GM10266 (cell line): ENCODE data around the gene TSHZ3.

ENCODE experiments used
- DNase-seq: peaks from one replicate; pipeline ENCODE4 v3.0.0; 2012; ENCODE audit errors: extremely low spot score
- TF ChIP-seq, protein P1 (sequence below): IDR thresholded peaks from 2 replicates; pipeline ENCODE4 v1.5.1; 2012; ENCODE audit warnings: mild to moderate bottlenecking, low read depth; ENCODE audit not compliant: control insufficient read depth, insufficient read depth; ENCODE audit errors: missing control alignments

TSHZ3 gene

DNA sequence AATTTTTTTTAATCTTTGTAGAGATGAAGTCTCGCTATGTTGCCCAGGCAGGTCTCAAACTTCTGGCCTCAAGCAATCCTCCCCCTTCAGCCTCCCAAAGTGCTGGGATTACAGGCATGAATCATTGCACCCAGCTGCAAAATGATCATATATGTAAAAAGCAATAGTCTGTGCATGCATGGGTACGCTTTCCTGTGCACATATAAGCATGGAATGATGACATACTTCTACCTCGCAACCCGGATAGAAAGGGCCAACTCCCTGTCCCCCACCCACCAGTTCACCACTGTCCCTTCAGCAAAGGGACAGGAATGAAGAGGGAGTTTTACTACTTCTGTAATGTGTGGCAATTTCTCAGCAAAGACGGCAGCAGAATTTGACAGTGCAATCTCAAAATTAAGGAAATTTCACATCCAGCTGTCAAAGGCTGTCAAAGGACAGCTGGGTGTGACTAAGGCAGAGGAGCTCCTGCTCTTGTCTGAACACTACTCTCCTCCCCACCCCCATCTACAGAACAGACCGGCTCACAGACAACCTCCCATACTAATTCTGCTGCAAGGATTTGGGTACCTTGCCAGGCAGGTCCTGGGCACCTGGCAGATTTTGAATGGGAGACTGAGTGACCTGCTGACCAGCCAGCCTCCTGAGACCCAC lies 95.6 kb downstream of the TSHZ3 start:
- no peak for DNase-seq
- TF ChIP-seq, protein P1, sequence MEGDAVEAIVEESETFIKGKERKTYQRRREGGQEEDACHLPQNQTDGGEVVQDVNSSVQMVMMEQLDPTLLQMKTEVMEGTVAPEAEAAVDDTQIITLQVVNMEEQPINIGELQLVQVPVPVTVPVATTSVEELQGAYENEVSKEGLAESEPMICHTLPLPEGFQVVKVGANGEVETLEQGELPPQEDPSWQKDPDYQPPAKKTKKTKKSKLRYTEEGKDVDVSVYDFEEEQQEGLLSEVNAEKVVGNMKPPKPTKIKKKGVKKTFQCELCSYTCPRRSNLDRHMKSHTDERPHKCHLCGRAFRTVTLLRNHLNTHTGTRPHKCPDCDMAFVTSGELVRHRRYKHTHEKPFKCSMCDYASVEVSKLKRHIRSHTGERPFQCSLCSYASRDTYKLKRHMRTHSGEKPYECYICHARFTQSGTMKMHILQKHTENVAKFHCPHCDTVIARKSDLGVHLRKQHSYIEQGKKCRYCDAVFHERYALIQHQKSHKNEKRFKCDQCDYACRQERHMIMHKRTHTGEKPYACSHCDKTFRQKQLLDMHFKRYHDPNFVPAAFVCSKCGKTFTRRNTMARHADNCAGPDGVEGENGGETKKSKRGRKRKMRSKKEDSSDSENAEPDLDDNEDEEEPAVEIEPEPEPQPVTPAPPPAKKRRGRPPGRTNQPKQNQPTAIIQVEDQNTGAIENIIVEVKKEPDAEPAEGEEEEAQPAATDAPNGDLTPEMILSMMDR: no peak

DNA sequence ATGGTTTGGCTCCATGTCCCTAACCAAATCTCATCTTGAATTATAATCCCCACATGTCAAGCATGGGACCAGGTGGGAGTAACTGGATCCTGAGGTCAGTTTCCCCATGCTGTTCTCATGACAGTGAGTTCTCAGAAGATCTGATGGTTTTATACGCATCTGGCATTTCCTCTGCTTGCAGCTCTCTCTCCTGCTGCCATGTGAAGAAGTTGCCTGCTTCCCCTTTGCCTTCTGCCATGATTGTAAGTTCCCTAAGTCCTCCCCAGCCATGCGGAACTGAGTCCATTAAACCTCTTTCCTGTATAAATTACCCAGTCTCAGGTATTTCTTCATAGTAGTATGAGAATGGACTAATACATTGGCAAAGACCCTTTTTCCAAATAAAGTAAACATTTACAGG lies 96.8 kb downstream of the TSHZ3 start:
- no peak for DNase-seq
- TF ChIP-seq, protein P1: no peak

DNA sequence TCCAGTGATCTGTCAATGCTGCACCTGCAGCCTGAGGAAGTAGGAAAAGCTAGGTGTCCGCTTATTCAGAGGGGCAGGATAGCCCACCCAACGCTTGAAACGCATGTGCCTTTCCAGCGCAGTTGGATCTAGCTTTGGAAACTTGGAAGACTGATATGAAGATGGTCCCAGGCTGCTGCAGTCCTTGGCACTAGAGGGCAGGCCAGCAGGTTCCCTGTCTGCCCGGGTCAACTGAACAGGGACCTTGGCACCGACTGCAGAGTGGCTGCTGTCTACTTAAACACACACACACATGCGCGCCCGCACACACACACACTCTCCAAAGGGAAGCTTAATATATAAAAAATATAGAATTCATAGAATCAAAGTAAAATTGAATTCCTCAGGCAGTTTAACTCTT lies 100.0 kb downstream of the TSHZ3 start:
- DNase-seq: no peak
- TF ChIP-seq, protein P1: no peak

DNA sequence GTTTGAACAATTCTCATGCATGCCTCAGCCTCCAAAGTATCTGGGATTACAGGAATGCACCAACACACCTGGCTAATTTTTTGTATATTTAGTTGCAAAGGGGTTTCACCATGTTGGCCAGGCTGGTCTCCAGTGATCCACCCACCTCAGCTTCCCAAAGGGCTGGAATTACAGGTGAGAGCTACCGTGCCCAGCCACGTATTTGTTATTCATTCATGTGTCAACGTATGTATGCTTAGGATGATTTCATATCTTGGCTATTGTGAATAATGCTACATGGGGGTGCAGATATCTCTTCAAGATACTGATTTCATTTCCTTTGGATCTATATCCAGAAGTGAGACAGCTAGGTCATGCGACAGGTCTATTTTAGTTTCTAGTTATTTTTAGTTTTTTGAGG lies 113.4 kb downstream of the TSHZ3 start:
- no peak for DNase-seq

DNA sequence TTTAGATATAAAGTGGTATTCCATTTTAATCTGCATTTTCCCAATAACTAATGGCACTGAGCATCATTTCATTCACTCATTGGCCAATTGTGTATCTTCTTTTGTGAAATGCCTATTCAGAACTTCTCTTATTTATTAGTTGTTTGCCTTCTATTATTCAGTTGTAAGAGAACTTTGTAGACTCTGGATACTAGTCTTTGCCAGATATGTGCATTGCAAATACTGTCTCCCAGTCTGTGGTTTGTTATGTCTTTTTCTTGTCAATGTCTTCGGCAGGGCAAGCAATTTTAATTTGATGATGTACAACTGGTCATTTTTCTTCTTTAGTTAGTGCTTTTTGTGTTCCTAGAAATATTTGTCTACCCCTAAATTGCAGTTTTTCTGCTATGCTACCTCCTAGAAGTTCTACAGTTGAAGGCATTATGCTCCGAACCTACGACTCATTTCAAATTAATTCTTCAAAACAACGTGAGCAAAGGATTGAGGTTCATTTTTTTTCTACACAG lies 115.9 kb downstream of the TSHZ3 start:
- TF ChIP-seq, protein P1: no peak
- DNase-seq: no peak

More for the DNA sequence above, 113.4 kb downstream of the TSHZ3 start:
- TF ChIP-seq, protein P1: no peak

DNA sequence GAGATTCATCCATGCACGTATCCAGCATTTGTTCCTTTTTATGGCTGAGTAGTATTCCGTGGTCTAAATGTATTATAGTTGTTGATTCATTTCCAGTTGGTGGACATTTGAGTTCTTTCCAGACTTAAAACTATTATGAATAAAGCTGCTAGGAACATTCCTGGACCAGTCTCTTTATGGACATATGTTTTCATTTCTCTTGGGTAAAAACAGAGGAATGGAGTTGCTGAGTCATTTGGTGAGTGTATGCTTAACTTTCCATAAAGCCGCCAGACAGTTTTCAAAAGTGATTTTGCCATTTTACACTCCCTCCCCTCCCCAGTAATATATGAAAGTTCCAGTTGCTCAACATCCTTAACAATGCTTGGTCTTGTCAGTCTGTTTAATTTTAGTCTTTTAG lies 116.4 kb downstream of the TSHZ3 start:
- TF ChIP-seq, protein P1: no peak
- no peak for DNase-seq

DNA sequence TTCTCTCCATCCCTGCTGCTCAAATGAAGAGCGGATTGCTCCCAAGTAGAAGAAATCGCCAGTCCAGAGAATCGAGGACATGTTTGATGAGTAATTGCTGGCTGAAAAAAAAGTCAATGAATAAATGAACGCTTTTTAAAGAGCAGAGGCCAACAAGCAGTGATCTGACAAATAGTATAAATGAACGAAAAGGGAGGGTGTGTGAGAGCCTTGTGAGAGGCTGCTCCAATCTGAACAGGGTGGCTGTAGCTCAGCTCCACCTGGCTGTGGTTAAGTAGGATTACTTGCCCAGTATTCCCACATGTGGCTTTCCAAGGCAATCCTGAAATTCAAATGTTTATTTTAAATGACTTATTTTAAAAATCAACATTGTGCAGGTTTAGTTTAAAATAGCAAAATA lies 117.1 kb downstream of the TSHZ3 start:
- TF ChIP-seq, protein P1: no peak
- no peak for DNase-seq
